ENCODE measurements around the gene SPINK4.

SPINK4 gene

DNA sequence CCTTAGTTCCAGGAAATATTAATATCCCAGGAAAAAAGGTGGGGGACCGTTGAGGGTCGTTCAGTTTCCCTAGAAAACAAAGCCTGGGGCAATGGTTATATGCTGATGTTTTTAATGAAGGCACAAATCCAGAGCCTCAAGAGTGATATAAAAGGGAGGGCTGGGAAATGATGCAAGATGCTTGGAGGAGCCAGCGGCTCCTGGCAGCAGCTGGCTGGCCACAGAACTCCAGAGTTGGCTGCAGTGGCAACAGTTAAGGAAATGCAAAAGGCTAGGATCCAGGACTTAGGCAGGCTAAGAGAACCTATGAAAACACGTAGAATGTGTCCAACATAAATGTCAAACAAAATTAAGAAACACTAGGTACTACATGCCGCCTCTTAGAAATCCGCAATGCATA, 41.8 kb upstream of the SPINK4 start:
- TF ChIP-seq POLR2AphosphoS5 (IDR thresholded peaks at IDR 0.05; ENCODE audit: low read depth, low read length) = no peak
- no peak for TF ChIP-seq SIN3A (IDR thresholded peaks at IDR 0.05; ENCODE audit: borderline replicate concordance, insufficient read depth, low read length)
- TF ChIP-seq, protein P1, sequence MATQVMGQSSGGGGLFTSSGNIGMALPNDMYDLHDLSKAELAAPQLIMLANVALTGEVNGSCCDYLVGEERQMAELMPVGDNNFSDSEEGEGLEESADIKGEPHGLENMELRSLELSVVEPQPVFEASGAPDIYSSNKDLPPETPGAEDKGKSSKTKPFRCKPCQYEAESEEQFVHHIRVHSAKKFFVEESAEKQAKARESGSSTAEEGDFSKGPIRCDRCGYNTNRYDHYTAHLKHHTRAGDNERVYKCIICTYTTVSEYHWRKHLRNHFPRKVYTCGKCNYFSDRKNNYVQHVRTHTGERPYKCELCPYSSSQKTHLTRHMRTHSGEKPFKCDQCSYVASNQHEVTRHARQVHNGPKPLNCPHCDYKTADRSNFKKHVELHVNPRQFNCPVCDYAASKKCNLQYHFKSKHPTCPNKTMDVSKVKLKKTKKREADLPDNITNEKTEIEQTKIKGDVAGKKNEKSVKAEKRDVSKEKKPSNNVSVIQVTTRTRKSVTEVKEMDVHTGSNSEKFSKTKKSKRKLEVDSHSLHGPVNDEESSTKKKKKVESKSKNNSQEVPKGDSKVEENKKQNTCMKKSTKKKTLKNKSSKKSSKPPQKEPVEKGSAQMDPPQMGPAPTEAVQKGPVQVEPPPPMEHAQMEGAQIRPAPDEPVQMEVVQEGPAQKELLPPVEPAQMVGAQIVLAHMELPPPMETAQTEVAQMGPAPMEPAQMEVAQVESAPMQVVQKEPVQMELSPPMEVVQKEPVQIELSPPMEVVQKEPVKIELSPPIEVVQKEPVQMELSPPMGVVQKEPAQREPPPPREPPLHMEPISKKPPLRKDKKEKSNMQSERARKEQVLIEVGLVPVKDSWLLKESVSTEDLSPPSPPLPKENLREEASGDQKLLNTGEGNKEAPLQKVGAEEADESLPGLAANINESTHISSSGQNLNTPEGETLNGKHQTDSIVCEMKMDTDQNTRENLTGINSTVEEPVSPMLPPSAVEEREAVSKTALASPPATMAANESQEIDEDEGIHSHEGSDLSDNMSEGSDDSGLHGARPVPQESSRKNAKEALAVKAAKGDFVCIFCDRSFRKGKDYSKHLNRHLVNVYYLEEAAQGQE (IDR thresholded peaks at IDR 0.05; ENCODE audit: insufficient read depth in 1 of 2, low read depth in 2 of 2, low read length in 2 of 2) = no peak

DNA sequence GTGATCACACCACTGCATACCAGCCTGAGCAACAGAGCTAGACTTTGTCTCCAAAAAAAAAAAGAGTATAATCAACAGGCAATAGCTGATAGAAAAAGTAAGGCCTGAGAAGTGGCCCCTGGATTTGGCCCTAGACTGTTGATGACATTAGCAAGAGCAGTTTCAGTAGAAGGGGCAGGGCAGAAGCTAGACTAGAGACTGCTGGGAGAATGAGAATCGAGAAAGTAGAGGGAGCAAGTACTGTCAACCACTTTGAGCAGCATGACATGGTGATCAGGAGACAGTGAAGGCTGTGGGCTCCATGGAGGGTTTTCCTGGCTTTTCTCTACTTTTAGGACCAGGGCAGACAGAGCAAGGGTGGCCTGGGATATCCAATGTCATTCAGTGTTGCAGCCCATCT, 37.9 kb upstream of the SPINK4 start:
- TF ChIP-seq FOXP2 (optimal IDR thresholded peaks at IDR 0.05; ENCODE audit: borderline replicate concordance, extremely low read depth, extremely low read length, insufficient read depth) (no peak), POLR2AphosphoS5 (IDR thresholded peaks at IDR 0.05; ENCODE audit: low read depth, low read length) (no peak), SIN3A (IDR thresholded peaks at IDR 0.05; ENCODE audit: borderline replicate concordance, insufficient read depth, low read length) (no peak), TAF1 (IDR thresholded peaks at IDR 0.05; ENCODE audit: borderline replicate concordance, insufficient read depth, low read length) (no peak)
- TF ChIP-seq, protein P1 (IDR thresholded peaks at IDR 0.05; ENCODE audit: insufficient read depth in 1 of 2, low read depth in 2 of 2, low read length in 2 of 2) = no peak

DNA sequence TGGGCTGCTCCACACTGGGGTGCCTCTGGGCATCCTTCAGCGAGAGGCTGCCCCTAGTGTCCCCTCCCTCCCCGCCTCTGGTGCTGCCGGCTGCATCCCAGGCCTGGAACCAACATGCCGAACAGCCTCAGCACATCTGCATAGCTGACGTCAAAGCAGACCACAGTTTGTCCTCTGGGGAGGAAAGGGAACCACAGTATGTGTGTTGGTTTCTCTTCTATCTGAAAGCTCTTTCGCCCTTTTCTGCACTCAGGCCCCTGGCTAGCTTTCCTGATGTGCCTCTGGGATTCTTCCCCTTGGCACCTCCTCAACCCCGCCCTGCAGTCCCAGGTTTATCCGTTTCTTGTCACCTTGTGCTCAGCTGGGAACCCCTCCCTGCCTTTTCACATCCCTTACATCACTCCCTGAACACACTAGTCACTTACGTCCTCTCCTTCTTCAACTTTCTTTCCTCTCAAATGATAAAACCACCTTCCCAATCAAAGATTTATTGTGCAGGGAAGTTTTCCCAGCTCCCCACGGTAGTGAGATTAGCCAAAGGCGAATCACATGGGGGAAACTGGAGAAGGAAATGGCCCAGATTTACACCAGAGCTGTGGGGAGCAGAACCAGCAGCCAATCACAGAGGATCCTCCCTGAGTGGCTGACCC, 37.3 kb upstream of the SPINK4 start:
- TF ChIP-seq TAF1 (IDR thresholded peaks at IDR 0.05; ENCODE audit: borderline replicate concordance, insufficient read depth, low read length) (no peak), SIN3A (IDR thresholded peaks at IDR 0.05; ENCODE audit: borderline replicate concordance, insufficient read depth, low read length) (no peak), POLR2AphosphoS5 (IDR thresholded peaks at IDR 0.05; ENCODE audit: low read depth, low read length) (no peak), FOXP2 (optimal IDR thresholded peaks at IDR 0.05; ENCODE audit: borderline replicate concordance, extremely low read depth, extremely low read length, insufficient read depth) (no peak)
- TF ChIP-seq, protein P1 (IDR thresholded peaks at IDR 0.05; ENCODE audit: insufficient read depth in 1 of 2, low read depth in 2 of 2, low read length in 2 of 2) = no peak

DNA sequence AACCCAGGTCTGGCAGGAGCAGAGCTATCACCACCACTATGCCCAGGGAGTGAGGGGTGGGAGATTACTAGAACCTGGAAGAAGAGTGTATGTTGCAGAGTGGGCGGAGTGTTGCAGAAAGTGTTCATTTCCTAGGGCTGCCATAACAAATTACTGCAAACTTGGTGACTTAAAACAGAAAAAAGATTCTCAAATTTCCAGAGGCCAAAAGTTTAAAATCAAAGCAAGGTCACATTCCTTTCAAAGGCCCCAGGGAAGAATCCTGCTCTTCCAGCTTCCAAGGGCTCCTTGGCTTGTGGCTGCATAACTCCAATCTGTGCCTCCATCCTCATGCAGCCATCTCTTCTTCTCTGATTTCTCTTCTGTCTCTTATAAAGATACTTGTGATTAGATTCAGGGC, 30.6 kb upstream of the SPINK4 start:
- TF ChIP-seq, protein P1 (IDR thresholded peaks at IDR 0.05; ENCODE audit: insufficient read depth in 1 of 2, low read depth in 2 of 2, low read length in 2 of 2) = no peak
- no peak for TF ChIP-seq TAF1 (IDR thresholded peaks at IDR 0.05; ENCODE audit: borderline replicate concordance, insufficient read depth, low read length)
- TF ChIP-seq FOXP2 (optimal IDR thresholded peaks at IDR 0.05; ENCODE audit: borderline replicate concordance, extremely low read depth, extremely low read length, insufficient read depth) = no peak
- TF ChIP-seq SIN3A (IDR thresholded peaks at IDR 0.05; ENCODE audit: borderline replicate concordance, insufficient read depth, low read length) = no peak
- TF ChIP-seq POLR2AphosphoS5 (IDR thresholded peaks at IDR 0.05; ENCODE audit: low read depth, low read length) = no peak
